T-helper 1 cell treated with Interleukin-12 subunit alpha and Interleukin-12 subunit beta and Interleukin-4 antibody, amounts not matched to agents 30 ng/mL and 1 ng/mL, for 36 hours (primary cell): Measurements from ENCODE around the gene FBXL13. TPM values are rescaled to one million over a fixed set of nuclear protein-coding genes. Genes with fewer than 3 reads are reported as not detected.
"Not testable (repeated sequence)": the region's sequence is repeated elsewhere in the genome, so short reads cannot be mapped to it uniquely, and the experiment has no call there.

ENCODE experiments used
- intact Hi-C: fragments of 100-400 bp; cut with micrococcal nuclease; formaldehyde crosslinking; loops from one replicate; pipeline ENCODE4 v1.15.1; 2024
- total RNA-seq: library from RNA; stranded (reverse); gene quantifications from 2 replicates; pipeline ENCODE4 v1.2.3, GENCODE V29; 2022

Gene FBXL13
- total RNA-seq, 1 donor from 2014 or later, result 0.29 TPM

DNA sequence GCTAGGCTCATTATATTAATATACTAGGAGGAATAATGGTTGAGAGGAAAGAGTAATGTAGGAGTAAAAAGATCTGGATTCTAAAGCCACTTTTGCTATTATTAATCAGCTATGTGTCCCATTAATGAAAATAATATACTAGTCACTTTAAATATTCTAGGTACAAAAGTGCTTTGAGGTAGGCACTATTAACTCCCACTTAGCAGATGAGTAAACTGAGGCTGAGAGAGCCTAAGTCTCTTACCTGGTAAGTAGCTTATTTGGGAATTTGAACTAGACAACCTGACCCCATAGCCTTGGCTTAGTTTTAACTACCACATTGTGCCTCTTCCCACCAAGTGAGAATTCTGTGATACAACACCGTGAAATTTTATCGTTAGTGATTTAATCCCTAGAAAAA lies 6.3 kb upstream of the FBXL13 start:
- intact Hi-C loops, result no loop called here

DNA sequence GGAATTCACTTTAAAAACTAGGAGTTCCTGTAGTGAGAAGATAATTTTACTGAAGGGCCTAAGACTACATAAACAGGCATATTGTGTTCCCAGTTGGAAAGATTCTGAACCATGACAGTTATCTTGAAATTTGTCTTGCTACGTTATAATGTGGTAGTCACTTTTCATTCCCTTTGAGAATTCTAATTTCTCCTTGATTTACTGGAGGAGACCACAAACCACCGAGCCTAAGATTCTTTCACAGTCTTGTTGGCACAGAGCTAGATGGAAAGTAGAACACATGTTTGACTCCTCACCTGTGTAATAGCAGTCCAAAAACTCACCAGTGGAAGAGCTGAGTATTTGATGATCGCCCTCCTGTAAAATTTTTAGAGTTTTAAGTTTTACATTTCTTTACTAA lies 5.2 kb upstream of the FBXL13 start:
- intact Hi-C loops, result no loop called here

DNA sequence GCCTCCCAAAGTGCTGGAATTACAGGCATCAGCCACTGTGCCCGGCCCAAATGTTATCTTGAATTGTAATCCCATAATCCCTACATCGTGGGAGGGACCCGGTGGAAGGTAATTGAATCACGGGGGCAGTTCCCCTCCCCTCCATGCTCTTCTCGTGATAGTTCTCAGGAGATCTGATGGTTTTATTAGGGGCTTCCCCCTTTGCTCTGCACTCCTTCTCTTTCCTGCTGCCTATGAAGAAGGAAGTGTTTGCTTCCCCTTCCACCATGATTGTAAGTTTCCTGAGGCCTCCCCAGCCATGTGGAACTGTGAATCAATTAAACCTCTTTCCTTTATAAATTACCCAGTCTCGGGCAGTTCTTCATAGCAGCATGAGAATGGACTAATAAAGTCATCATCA lies 3.6 kb upstream of the FBXL13 start:
- intact Hi-C loops, result not testable (repeated sequence)

DNA sequence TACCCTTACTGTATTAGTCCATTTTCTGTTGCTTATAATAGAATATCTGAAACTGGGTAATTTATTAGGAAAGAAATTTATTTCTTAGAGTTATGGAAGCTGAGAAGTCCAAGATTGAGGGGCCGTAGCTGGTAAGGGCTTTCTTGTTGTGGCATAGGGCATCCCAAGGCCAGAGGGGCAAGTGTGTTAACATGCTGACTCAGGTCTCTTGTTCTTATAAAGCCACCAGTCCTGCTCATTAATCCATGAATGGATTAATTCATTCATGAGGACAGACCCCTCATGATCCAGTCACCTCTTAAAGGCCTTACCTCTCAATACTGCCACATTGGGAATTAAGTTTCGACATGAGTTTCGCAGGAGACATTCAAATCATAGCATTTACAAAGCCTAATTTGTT lies 2.7 kb upstream of the FBXL13 start:
- intact Hi-C loops, result no loop called here

DNA sequence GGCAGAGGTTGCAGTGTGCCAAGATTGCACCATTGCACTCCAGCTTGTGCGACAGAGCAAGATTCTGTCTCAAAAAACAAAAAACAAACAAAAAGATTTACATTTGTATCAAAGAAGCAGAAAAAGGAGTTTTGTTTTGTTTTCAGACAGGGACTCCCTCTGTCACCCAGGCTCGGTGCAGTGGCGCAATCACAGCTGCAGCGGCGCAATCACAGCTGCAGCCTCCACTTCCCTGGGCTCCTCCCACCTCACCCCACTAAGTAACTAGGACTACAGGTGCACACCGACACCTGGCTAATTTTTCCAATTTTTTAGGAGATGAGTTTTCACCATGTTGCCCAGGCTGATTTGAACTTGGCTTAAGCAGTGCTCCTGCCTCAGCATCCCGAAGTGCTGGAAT lies 2.2 kb upstream of the FBXL13 start:
- intact Hi-C loops, result no loop called here

DNA sequence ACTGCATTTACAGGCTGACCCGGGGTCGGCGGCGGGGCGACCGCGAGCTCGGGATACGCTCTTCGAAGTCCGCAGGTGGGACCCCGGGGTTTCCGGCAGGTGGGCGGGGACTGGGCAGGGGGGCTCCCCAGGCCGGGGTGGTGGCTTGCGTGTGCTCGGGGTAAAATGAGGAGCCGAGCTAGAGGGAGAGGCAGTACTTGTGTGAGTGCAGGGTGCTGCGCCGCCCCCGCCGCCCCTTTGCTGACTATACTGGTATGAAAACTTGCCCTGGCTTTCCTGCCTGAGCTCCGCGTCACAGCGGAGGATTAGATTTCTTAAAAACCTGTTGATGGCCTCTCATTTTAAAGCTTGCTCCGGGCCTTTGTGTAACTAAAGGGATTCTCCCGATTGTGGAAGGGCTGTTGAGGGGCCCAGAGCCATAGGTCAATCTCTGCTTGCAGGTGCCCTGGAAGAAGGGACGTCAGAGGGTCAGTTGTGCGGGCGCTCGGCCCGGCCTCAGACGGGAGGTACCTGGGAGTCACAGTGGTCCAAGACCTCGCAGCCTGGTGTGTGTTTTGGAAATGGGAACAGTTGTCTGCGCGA lies 832 bp upstream of the FBXL13 start:
- intact Hi-C loops, result loop anchor here (1.0 kb wide), 3 partner anchors 73 to 269 kb away; partner anchors contain the start of genes DNAJC2 and PMPCB

DNA sequence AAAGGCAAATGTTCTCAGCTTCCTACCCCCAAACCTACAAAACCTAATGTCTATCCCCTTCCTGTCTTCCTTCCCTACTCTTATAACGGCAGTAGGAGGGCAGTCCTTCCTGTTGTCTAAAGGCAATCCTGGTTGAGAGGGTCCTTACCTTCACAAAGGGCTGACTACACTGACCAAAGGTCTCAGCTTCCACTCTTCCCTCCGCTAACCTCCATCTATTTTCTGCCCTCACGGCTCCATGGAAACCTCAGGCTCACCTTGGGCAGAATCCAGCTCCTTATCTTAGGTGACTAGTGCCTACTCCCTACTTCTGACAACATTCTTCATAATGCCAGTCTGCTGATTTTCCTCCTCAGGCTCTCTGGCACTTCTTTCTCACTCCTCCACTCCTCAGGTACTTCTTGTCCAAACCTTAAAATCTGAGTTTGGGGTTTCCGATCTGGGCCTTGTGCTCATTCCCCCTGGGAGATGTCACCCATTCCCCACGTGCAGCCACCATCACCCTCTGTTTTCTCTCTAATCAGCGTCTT lies 542 bp downstream of the FBXL13 start:
- intact Hi-C loops, result loop anchor here (1.0 kb wide), 3 partner anchors 9 to 326 kb away; partner anchors contain the start of gene FAM185A

DNA sequence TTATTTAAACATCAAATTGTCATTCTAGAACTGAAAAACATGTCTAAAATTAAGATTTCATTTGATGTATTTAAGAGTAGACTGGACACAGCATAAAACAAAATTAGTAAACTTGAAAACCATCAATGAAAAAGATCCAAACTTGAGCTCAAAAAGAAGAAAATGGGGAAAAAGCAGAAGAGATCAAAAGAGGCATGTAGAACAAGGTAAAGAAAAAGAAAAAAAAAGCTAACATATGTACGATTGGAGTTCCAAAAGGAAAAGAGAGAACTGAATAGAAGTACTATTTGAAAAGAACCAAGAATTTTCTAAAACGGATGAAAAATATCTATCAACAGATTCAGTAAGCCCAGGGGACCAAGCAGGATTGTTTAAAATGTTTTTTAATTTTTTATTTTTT lies 3.6 kb downstream of the FBXL13 start:
- intact Hi-C loops, result no loop called here

DNA sequence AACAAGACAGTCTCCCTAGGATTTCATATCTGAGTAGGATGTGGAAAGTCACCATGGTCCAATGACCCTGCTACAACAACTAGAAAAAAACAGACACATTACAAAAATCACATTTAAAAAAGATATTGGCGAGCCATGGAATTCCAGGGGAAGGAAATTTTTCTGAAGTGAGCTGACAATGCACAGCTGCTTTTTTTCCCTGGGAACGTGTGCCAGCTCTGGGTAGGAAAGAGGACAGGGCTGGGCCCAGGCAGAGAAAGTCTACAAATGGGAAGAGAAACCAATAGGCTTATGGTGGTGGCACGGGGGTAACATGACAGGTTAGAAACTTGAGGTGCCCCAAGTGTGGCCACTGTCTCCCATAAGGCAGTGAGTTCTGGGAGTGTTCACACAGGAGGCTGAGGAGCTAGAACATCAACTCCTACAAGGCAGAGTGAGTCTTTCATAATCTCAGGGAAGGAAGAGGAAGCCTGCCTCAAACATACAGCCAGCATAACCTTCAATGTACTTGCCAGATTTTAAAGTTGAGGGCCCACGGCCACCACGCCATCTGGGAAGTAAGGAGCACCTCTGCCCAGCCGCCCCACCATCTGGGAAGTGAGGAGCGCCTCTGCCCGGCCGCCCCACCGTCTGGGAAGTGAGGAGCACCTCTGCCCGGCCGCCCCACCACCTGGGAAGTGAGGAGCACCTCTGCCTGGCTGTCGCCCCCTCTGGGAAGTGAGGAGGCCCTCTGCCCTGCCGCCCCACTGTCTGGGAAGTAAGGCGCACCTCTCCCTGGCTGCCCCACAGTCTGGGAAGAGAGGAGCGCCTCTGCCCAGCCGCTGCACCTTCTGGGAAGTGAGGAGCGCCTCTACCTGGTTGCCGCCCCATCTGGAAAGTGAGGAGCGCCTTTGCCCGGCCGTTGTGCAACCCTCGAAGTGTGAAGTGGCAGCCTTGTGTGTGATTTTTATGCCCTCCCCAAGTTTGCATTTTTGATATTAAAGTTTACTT lies 5.9 kb downstream of the FBXL13 start:
- intact Hi-C loops, result no loop called here

DNA sequence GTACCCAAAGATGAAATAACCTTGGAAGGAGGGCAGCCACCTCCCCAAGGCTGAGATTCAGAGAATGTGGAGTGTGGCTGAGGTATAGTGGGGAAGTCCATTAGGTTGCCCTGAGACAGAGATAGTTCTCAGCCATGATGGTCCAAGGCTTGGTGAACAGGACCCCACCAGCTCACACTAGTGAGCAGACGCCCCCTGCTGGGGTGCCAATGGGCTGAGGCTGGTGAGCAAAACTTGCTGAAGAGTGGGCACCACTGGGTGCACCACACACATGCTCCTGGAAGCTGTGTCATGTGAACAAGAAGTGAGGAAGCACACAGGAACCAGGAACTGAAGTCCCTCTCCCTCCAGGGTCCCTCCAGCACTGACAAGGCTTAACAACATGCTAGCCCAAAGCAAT lies 8.9 kb downstream of the FBXL13 start:
- intact Hi-C loops, result loop anchor here (1.0 kb wide), 1 partner anchor 9 kb away; the partner anchor contains the start of gene FBXL13

DNA sequence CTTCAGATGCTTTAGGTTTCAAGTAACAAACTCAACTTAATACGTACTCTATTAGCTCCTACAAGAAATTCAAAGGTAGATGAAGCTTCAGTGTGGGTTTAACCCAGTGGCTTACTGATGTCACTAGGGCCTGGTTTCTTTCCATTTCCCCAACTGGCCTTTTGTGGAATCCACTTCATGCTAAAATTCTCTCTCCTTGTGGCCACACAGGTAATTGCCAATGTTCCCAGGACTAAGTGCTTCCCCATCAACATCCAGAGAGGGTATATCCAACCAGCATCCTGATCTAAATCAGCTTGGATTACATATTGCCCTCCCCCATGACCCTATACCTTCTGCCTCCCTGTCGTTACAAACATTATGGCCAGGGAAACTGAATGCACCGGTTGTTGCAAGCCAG lies 10.7 kb downstream of the FBXL13 start:
- intact Hi-C loops, result no loop called here

DNA sequence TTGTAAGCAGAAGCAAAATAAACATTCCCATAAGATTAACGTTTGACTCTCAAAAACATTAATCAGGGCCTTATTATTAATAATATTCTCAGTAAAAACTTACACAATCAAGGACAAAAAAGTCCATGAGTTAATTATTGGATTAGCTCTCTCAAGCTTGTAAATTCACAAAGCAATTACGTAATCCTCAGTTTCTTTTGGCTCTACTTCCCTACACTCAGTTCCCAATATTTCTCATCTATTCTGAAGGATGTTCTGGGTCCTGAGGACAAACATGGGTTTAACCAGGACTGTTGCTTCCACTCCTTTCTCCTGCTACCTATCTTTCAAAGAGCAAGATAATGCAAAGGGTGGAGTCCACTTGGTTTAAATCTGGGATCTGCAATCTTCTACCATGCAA lies 15.1 kb downstream of the FBXL13 start:
- intact Hi-C loops, result no loop called here

DNA sequence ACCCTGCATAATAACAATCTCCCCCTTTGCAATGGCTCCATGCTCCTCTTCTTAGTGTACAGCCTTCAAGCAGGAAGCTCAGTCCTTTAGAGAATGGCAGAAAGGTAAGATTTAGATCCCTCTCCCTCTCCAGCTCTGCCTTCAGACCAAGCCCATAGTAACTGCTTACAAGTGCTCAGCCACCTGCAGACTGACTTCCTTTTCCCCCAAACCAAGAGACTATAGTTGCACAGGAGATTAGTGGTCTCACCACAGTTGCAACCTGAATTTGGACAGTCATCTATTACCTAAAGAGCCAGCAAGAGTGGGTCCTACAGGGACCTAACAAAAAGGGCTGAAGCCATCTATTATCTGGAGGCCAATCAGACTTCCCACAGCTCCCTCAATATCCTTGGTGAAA lies 16.5 kb downstream of the FBXL13 start:
- intact Hi-C loops, result no loop called here

DNA sequence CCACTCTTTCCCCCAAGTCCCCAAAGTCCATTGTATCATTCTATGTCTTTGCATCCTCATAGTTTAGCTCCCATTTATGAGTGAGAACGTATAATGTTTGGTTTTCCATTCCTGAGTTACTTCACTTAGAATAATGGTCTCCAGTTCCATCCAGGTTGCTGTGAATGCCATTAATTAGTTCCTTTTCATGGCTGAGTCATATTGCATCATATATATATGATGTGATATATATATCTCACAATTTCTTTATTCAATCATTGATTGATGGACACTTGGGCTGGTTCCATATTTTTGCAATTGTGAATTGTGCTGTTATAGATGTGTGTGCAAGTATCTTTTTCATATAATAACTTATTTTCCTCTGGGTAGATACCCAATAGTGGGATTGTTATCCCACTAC lies 18.6 kb downstream of the FBXL13 start:
- intact Hi-C loops, result not testable (repeated sequence)

DNA sequence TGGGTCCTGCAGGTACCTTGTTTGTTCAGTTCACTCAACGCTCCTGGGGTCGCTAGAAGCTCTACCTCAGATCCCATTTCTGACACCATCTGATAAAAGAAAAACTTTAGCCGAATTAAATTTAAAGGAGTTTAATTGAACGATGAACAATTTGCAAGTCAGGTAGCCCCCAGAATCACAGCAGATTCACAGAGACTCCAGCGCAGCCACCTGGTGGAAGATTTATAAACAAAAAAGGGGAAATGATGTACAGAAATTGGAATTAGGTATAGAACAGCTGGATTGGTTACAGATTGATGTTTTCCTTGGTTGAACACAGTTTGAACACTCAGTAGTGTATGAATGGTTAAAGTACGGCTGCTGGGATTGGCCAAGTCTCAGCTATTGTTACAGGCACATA lies 23.1 kb downstream of the FBXL13 start:
- intact Hi-C loops, result no loop called here

DNA sequence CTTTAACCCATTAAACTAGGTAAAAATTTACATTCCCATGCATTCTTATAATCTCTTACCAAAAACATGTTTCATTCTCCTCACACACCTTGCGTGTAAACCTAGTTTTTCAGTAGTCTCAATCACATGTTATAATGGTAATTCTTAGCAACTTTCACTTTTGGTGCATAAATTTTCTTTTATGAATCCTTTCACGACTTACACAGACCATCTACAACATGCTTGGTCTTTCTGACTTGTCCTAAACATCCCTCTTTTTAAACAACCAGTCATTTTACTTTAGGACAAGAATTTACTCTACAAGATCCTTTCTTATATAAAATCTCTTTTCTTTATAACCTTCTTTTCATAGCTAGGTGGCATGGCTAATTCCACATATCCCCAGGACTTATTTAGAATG lies 25.8 kb downstream of the FBXL13 start:
- intact Hi-C loops, result no loop called here

DNA sequence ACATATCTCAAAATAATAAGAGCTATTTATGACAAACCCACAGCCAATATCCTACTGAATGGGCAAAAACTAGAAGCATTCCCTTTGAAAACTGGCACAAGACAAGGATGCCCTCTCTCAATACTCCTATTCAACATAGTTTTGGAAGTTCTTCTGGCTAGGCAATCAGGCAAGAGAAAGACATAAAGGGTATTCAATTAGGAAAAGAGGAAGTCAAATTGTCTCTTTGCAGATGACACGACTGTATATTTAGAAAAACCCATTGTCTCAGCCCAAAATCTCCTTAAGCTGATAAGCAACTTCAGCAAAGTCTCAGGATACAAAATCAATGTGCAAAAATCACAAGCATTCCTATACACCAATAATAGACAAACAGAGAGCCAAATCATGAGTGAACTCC lies 32.8 kb downstream of the FBXL13 start:
- intact Hi-C loops, result not testable (repeated sequence)

DNA sequence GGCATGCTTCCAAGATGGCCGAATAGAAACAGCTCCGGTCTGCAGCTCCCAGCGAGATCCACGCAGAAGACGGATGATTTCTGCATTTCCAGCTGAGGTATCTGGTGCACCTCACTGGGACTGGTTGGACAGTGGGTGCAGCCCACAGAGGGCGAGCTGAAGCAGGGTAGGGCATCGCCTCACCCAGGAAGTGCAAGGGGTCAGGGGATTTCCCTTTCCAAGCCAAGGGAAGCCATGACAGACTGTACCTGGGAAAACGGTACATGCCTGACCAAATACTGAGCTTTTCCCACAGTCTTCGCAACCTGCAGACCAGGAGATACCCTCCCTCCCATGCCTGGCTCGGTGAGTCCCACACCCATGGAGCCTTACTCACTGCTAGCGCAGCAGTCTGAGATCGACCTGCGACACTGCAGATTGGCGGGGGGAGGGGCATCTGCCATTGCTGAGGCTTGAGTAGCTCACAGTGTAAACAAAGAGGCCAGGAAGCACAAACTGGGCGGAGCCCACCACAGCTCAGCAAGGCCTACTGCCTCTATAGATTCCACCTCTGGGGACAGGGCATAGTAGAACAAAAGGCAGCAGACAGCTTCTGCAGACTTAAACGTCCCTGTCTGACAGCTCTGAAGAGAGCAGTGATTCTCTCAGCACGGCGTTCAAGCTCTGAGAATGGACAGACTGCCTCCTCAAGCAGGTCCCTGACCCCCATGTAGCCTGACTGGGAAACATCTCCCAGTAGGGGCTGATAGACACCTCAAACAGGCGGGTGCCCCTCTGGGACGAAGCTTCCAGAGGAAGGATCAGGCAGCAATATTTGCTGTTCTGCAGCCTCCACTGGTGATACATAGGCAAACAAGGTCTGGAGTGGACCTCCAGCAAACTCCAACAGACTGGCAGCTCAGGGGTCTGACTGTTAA lies 36.5 kb downstream of the FBXL13 start:
- intact Hi-C loops, result not testable (repeated sequence)

DNA sequence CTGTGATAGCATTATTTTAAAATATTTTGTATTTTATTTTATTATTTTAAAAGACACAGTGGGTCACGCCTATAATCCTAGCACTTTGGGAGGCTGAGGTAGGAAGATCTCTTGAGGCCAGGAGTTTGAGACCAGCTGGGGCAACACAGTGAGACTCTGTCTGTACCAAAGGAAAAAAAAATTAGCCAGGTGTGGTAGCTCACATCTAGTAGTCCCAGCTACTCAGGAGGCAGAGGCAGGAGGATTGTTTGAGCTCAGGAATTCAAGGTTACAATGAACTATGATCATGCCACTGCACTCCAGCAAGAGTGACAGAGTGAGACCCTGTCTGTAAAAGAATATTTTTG lies 37.1 kb downstream of the FBXL13 start:
- intact Hi-C loops, result no loop called here

DNA sequence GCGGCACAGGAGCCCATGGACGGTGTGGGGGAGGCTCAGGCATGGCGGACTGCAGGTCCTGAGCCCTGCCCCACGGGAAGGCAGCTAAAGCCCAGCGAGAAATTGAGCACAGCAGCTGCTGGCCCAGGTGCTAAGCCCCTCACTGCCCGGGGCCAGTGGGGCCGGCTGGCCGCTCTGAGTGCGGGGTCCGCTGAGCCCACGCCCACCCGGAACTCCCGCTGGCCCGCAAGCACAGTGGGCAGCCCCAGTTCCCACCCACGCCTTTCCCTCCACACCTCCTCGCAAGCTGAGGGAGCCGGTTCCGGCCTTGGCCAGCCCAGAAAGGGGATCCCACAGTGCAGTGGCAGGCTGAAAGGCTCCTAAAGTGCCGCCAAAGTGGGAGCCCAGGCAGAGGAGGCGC lies 40.3 kb downstream of the FBXL13 start:
- intact Hi-C loops, result not testable (repeated sequence)

DNA sequence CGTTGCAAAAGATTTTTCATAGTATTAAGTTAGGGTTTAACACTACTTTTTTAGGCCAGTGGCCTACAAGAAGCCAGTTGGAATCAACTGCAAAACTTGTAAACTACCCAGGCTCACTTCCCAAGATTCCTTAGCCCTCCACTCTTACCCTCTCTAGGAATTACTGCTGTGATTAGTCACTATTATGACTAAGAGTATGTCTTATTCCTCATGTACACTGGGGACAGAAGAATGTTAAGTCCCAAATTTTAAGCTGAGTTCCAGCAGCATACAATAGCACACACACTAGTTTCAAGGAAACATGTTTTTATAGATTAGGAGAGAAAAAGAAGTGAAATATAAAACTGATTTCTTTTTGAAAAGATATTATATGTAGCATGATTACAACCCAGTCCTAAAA lies 42.8 kb downstream of the FBXL13 start:
- intact Hi-C loops, result no loop called here
